Upper lobe of left lung (tissue), 4 donors: ENCODE data around the gene NOLC1.

Source experiments
- CTCF ChIP-seq, 6 experiments: fragments of 450-650 bp in 4 of 6; fragments of 200-600 bp in 2 of 6; sonication (generic) in 2 of 6; IDR thresholded peaks; one replicate each; pipeline ENCODE4 v1.5.1; 2016 to 2019; ENCODE audit warnings: antibody characterized with exemption in 6 of 6
- POLR2A ChIP-seq, 4 donors: fragments of 450-650 bp; IDR thresholded peaks; one replicate each; pipeline ENCODE4 v1.5.1; 2016 to 2017; ENCODE audit warnings: antibody characterized with exemption in 4 of 4, mild to moderate bottlenecking in 2 of 4
- POLR2AphosphoS5 ChIP-seq, 2 donors: sonication (generic); formaldehyde crosslinking; IDR thresholded peaks; one replicate each; pipeline ENCODE4 v1.5.1; 2017; ENCODE audit warnings: antibody characterized with exemption in 2 of 2

GRCh38 chr10:102148275-102148674 is 3.9 kb upstream of the NOLC1 start:
- TF ChIP-seq CTCF (IDR thresholded peaks at IDR 0.05) (no peak), POLR2AphosphoS5 (IDR thresholded peaks at IDR 0.05) (no peak), POLR2A (IDR thresholded peaks at IDR 0.05) (no peak)
